Left renal cortex interstitium (tissue), 4 donors: Measurements from ENCODE around the gene C11orf86. TPM values are rescaled to one million over a fixed set of nuclear protein-coding genes. Genes with fewer than 3 reads are reported as not detected.

ENCODE experiments used
- DNase-seq, 4 donors: peaks; one replicate each; pipeline ENCODE4 v3.0.0-alpha.2; 2013; ENCODE audit warnings: low read depth in 4 of 4, low spot score in 2 of 4, missing footprints in 1 of 4
- polyA plus RNA-seq, 4 donors: library from polyadenylated mRNA; unstranded; fragments of 120-200 nt; gene quantifications; one replicate each; pipeline ENCODE4 v1.2.1, GENCODE V29; 2013; ENCODE audit not compliant: insufficient read length in 4 of 4

Gene C11orf86
- polyA plus RNA-seq, 4 donors: 0.13 to 0.25 TPM; not detected in 2

- no peak for DNase-seq
These were observed 48.2 kb downstream of the C11orf86 start, which contains the start of gene SYT12 for GRCh38 chr11:67022961-67023956. Gene SYT12 (plus strand): TSS chr11:67023134. CDS start chr11:67030145, 7,011 bp downstream.

DNA sequence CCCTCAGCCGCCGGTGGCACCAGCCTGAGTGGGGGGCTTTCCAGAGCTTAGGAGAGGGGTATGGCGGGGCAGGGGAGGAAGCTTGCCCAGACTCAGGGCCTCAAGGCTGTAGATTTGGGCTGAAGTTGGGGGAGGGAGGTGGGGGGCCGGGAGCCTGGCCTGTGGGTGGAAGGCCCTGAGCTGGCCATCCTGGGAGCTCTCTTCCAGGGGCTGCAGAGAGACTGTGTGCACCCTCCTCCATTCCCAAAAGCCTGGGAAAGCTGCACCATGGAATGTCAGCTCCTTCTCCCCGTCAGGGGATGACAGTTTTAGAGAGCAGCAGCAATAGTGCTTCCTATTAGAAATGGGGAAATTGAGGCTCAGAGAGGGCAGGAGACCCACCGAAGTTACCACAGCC is 48.9 kb downstream of the C11orf86 start:
- no peak for DNase-seq

- DNase-seq: no peak
These were observed 49.3 kb downstream of the C11orf86 start for GRCh38 chr11:67024410-67024809.

- no peak for DNase-seq
These were observed 49.9 kb downstream of the C11orf86 start for GRCh38 chr11:67024966-67025365.

DNA sequence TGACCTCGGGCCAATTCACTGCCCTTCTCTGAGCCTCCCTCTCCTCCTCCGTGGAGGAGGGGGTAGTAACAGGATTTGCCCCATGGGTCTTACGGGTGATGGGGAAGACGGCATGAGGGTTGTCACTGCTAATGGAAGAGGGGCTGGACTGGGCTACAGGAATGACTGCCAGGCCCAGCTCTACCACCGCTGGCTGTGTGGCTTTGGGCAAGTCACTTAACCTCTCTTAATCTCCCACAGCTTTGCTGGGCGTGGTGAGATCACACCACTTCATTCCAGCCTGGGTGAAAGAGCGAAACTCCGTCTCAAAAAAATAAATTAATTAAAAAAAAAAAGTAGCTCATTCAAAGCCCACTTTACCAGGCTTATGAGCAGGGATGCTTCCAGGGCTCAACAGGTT is 50.6 kb downstream of the C11orf86 start:
- DNase-seq: no peak

Other genes starting within 250 kb of the C11orf86 start
- gene SPTBN2, start 246.1 kb upstream of the C11orf86 start, polyA plus RNA-seq: 10 to 100 TPM; 56.0 to 67.5 (median 64.7) TPM
- gene RCE1, start 131.9 kb upstream of the C11orf86 start, polyA plus RNA-seq: 10 to 100 TPM; 18.0 to 35.1 (median 26.7) TPM
- 10 to 100 TPM; 13.4 to 31.1 (median 25.4) TPM for gene LRFN4, start 118.2 kb upstream of the C11orf86 start, polyA plus RNA-seq
- gene PC, start 16.9 kb upstream of the C11orf86 start, polyA plus RNA-seq: 10 to 100 TPM; 44.3 to 58.3 (median 53.0) TPM
- gene SYT12, start 47.8 kb downstream of the C11orf86 start, polyA plus RNA-seq: under 1 TPM; 0.14 to 0.27 (median 0.17) TPM
- gene RHOD, start 81.5 kb downstream of the C11orf86 start, polyA plus RNA-seq: 10 to 100 TPM in 1 of 4 donors, 1 to 10 TPM in 3; 7.1 to 10.6 (median 9.1) TPM
- gene KDM2A, start 144.0 kb downstream of the C11orf86 start, polyA plus RNA-seq: 10 to 100 TPM; 66.3 to 92.0 (median 75.9) TPM